Midbrain (tissue), 1 donor: ENCODE results near the gene CTSZ.
"Not testable (repeated sequence)": the region's sequence is repeated elsewhere in the genome, so short reads cannot be mapped to it uniquely, and the experiment has no call there.

Source experiments
- DNase-seq: peaks from one replicate; lab custom pipeline; 2025; lab: John Stamatoyannopoulos, UW

The CTSZ gene

GRCh38 chr20:59013031-59013951, 6.2 kb upstream of the CTSZ start:
- DNase-seq = no peak

DNA sequence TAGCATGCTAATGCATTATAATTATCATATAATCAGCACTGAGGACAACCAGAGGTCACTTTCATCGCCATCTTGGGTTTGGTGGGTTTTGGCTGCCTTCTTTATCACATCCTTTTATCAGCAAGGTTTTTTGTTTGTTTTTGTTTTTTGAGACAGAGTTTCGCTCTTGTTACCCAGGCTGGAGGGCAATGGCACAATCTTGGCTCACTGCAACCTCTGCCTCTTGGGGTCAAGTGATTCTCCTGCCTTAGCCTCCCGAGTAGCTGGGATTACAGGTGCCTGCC, 4.8 kb upstream of the CTSZ start:
- not testable (repeated sequence) for DNase-seq

- DNase-seq = no peak
Observed at GRCh38 chr20:59010995-59011873, 4.2 kb upstream of the CTSZ start.

- DNase-seq = no peak
Observed at GRCh38 chr20:59010321-59010994, 3.4 kb upstream of the CTSZ start.

GRCh38 chr20:59008715-59009336, 1.8 kb upstream of the CTSZ start:
- DNase-seq = no peak

DNA sequence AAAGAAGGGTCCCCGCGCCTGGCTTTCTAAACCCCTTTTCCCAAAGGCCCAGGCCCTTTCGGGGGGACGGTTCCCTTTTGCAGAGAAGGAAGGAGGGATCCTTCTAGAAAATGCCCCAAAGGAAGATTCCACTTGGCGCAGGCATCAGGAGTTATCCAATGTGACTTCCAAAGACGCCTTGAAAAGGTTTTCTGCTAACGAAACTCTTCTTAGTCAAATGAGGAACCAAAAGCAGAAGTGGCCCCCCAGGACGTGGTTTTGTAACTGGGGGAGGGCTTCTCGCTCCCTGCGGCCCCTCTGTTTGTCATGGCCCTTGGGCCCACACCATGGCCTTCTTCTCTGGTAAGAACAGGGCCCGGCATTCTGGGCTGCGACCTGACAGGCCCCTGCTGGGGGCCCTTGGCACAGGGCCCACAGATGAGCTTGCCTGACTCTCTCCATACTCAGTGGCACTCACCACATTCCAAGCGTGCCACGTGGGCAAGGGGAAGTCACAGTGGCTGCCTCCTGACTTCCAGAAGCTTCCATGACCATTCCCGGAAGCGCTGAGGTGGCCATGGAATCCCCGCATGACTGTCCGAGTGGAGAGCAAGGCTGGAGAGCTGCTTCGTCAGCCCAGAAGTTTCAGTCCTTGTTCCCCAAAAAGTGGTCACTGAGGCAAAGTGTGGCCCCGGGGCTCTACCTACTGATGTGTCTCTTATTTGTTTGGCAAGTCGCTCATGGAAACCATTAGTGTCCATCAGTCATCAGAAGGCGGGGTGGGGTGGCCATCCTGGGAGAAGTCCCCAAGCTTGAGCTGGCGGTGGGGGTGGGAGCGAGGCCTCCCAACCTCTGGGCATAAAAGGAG, 834 bp upstream of the CTSZ start:
- no peak for DNase-seq

DNA sequence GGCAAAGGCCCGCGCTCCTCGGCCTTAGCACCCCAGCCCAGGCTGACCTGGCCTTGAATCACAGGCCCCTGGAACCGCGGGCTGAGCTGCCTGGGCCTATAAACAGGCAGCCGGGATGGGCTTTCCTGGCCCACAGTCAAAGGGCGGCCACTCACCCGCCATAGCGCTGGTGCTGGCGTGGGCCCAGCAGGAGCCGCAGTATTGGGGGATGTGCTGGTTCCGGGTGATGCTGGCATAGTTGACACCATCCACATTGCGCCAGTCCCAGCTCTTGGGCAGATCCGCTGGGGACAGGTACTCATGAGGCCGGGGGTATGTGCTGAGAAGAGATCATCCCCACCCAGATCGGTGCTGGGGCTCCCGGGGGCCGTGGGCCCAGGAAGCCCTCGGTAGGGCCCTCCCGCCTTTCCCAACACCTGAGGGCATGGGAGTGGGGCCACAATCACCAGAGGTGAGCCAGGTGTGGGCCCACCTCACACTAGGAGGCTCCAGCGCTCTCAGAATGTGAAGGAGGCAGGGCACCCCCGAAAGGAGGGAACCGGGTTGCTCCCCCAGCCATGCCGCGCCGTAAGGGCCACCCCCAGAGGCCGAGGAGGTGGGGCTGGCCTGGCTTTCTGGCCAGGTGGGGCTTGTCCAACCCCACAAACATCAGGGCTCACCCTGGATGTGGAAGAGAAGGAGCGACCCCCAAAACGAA, 739 bp downstream of the CTSZ start:
- DNase-seq = no peak

- no peak for DNase-seq
Observed at GRCh38 chr20:59005523-59006166, 1.4 kb downstream of the CTSZ start.

- no peak for DNase-seq
Observed at GRCh38 chr20:59004763-59005522, 2.1 kb downstream of the CTSZ start.

GRCh38 chr20:59004493-59004762, 2.6 kb downstream of the CTSZ start:
- DNase-seq = no peak

DNA sequence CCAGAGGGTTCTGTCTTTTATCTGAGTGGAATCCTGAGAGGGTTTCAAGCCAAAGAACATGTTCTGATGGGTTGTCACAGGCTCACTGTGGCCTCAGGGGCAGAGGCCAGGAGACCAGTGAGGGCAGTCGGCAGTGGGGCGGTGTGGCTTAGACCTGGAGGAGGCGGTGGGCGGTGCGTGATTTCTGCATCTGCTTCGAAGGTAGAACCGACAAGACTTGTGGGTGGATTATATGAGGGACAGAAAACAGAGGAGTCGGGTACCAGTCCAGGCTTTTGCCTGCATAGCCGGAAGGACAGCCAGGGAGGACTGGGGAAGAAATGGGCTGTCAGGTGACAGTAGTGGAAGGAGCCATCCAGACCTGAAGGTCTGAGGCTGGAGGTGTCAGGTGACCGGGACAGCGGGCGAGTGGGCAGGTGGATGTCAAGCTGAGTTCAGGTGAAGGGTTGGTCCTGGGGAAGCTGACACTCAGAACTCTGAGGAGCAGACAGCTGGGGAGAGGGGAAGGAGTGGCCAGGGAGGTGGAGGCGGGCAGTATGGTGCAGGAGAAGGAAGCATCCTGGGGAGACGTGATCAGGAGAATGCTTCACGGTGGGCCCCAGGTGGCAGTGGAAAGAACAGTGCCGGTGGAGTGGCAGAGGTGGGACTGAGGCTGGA, 3.1 kb downstream of the CTSZ start:
- DNase-seq = no peak

DNA sequence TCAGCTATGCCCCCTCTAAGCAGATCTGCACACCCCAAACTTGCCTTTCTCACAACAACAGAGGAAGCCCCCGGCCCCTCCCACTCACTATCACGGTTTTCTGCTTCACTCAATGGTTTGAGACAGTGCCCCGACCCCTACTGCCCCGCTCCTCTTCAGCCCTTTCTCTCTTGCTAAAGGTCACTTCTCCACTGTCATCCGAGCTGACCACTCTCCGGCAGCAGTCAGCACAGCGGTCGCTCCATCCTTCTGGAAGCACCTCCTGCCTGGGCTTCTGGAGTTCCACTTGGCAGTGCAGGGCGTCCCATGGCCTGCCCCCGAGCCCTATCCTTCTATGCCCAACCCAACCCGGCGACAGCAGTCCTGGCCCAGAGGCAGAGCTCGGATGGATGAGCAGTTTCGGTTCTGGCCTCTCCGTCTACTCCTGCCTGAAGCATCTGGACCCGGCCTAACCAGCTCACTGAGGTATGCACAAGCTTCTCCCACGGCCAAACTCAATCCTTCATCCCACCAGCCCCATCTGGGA, 4.1 kb downstream of the CTSZ start:
- no peak for DNase-seq

GRCh38 chr20:59002388-59002787, 4.7 kb downstream of the CTSZ start:
- DNase-seq = no peak

- DNase-seq = no peak
Observed at GRCh38 chr20:59001449-59002171, 5.4 kb downstream of the CTSZ start.

DNA sequence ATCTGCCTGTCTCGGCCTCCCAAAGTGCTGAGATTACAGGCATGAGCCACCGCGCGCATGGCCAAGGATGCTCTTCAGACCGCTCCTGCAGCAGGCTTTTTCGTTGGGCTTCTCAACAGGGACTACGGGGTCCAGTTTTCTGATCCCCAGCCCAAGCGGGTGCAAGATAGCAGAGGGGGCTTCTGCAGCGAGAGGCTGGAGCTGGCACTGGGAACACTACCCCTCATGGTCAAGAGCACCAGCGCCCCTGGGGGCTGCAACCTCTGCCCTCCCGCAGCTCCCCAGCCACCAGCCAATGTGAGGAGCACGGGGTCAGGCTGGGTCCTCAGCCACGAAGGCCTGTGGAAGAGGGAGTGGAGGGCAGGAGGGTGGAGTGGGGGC, 6.0 kb downstream of the CTSZ start:
- DNase-seq = no peak

DNA sequence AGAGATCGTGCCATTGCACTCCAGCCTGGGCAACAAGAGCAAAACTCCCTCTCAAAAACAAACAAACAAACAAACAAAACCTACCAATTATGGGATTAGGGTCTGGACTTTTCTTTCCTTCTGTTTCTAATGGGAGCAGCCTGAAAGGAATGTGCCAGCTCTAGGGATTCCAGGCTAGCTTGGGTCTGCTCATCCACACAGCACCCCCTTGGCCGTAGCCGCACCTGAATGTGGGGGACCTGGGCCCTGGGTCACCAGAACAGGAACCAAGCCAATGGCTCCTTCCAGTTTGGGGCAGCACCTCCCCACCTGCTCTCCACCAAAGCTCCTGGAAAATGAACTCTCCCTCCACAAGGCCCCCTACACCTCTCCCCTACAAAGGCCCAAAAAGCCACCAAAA, 6.7 kb downstream of the CTSZ start:
- DNase-seq = no peak

DNA sequence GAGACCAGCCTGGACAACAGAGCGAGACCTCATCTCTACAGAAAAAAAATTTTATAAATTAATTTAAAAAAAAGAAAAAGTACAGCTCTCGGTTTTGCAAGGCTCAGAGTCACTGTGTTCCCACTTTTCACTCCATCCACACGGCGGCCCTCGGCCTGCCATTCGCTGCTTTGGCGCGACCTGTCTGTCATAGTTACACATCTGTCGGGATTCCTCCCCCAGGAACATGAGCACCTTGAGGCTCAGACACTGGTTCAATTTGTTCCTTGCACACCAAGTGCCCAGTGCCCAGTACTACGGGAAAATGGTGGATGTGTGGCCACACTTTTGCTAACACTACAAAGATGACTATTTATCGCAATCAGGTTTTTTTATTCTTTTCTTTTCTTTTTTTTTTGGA, 8.4 kb downstream of the CTSZ start:
- DNase-seq = no peak

DNA sequence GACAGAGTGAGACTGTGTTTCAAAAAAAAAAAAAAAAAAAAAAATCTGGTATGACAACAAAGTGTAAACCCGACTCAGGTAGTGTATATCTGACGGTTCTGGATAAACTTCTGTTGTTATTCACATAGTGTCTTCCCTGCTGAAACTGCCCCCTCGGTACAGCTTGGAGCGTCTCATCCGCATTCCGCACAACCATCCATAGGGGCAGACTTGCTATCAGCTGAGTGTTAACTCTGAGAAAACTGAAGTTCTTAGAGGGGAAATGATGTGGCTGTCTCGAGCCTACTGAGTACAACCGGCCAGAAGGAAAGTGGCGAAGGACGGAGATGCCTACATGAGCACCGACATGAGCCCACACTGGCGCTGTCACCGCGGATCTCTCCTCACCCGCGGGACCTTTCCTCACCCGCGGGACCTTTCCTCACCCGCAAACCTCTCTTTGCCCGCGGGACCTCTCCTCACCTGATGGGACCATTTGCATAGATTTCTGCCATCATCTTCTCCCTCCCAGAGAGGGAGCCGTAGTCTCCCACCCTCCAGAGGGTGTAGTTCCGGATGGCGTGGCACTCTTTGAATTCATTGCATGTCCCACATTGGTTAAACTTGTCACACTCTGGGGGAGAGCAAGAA, 9.8 kb downstream of the CTSZ start:
- no peak for DNase-seq
